ENCODE measurements around the gene FLVCR2. TPM values are rescaled to one million over a fixed set of nuclear protein-coding genes. Genes with fewer than 3 reads are reported as not detected.

The FLVCR2 gene
- total and polyA plus RNA-seq, 2 of the 13 experiments (the other 11 are each of a cell fraction or from before 2014, with no cell fraction given), result 9.9 to 10.5 TPM

GRCh38 chr14:75535164-75535898 is 43.1 kb upstream of the FLVCR2 start (continued):
- TF ChIP-seq RBM22 (optimal IDR thresholded peaks at IDR 0.05; ENCODE audit: low read length) (no peak), CEBPB (IDR thresholded peaks at IDR 0.05; ENCODE audit: borderline replicate concordance, low read depth, low read length) (peak; percentile 53; the same call in 1 of the 2 replicates), NCOA5 (CRISPR knock-in tag; IDR thresholded peaks at IDR 0.05) (no peak), RBM39 (IDR thresholded peaks at IDR 0.05; ENCODE audit: low read depth, low read length, poor library complexity, severe bottlenecking) (no peak), ZNF768 (CRISPR knock-in tag; IDR thresholded peaks at IDR 0.05) (no peak), ZNF142 (CRISPR knock-in tag; IDR thresholded peaks at IDR 0.05) (no peak), HDAC1 (CRISPR knock-in tag; IDR thresholded peaks at IDR 0.05) (no peak), ZNF230 (CRISPR knock-in tag; IDR thresholded peaks at IDR 0.05) (no peak), ZNF512 (CRISPR knock-in tag; IDR thresholded peaks at IDR 0.05) (no peak), ZNF234 (CRISPR knock-in tag; conservative IDR thresholded peaks at IDR 0.05) (no peak), PRPF4 (IDR thresholded peaks at IDR 0.05; ENCODE audit: low read depth, low read length, poor library complexity, severe bottlenecking) (no peak), ZNF713 (CRISPR knock-in tag; IDR thresholded peaks at IDR 0.05) (no peak), HOXD1 (CRISPR knock-in tag; IDR thresholded peaks at IDR 0.05) (no peak), ZNF260 (CRISPR knock-in tag; IDR thresholded peaks at IDR 0.05; ENCODE audit: borderline replicate concordance, low read depth) (no peak), KDM1A (CRISPR knock-in tag; IDR thresholded peaks at IDR 0.05) (no peak), BCL6 (CRISPR knock-in tag; IDR thresholded peaks at IDR 0.05) (peak; percentile 21; the same call in 1 of the 2 replicates), ZNF550 (CRISPR knock-in tag; IDR thresholded peaks at IDR 0.05; ENCODE audit: borderline replicate concordance) (no peak), ZSCAN25 (CRISPR knock-in tag; IDR thresholded peaks at IDR 0.05) (no peak), TBL1XR1 (IDR thresholded peaks at IDR 0.05; ENCODE audit: borderline replicate concordance, low read length, partially characterized antibody) (no peak), ZBTB26 (CRISPR knock-in tag; IDR thresholded peaks at IDR 0.05; ENCODE audit: borderline replicate concordance) (peak; percentile 92), ZNF510 (CRISPR knock-in tag; IDR thresholded peaks at IDR 0.05; ENCODE audit: low read depth) (no peak), ZNF24 (IDR thresholded peaks at IDR 0.05) (no peak), FOXK1 (CRISPR knock-in tag; IDR thresholded peaks at IDR 0.05; ENCODE audit: borderline replicate concordance, low read depth) (peak; percentile 39; the same call in 1 of the 2 replicates)

Data from HepG2 (cell line).